Fibroblast of the aortic adventitia (primary cell): ENCODE measurements around the gene CYP4A22. TPM values are rescaled to one million over a fixed set of nuclear protein-coding genes. Genes with fewer than 3 reads are reported as not detected.

ENCODE experiments used
- total RNA-seq: library from RNA; depleted of rRNA; stranded (reverse); fragments of >200 nt; gene quantifications from 2 replicates; pipeline ENCODE4 v1.2.3, GENCODE V29; 2012; ENCODE audit warnings: low replicate concordance

The CYP4A22 gene
- total RNA-seq, 1 donor, result not detected

Other genes starting within 250 kb of the CYP4A22 start
- not detected in 2 replicates for gene CYP4A11, start 196.0 kb upstream of the CYP4A22 start, total RNA-seq
- 2.1 and 3.3 TPM in 2 replicates for gene CYP4X1, start 113.8 kb upstream of the CYP4A22 start, total RNA-seq
- gene CYP4Z1, start 70.2 kb upstream of the CYP4A22 start, total RNA-seq, result not detected in 2 replicates
- gene PDZK1IP1, start 52.6 kb downstream of the CYP4A22 start, total RNA-seq, result not detected in 2 replicates
- gene TAL1, start 94.8 kb downstream of the CYP4A22 start, total RNA-seq, result 0.08 and 0.36 TPM in 2 replicates
- 3.9 and 29.1 TPM in 2 replicates for gene STIL, start 176.7 kb downstream of the CYP4A22 start, total RNA-seq
- gene CMPK1, start 196.3 kb downstream of the CYP4A22 start, total RNA-seq, result 87.8 and 138 TPM in 2 replicates